B cell (primary cell): ENCODE results near the gene SPRR2A.

Source experiments
- EZH2 ChIP-seq: IDR thresholded peaks from 2 replicates; pipeline ENCODE4 v1.6.1; 2012; ENCODE audit warnings: borderline replicate concordance, low read depth, mild to moderate bottlenecking, moderate library complexity, low read length; ENCODE audit not compliant: insufficient read depth, poor library complexity, severe bottlenecking
- TF ChIP-seq, protein P1 (sequence below): fragments of 200-600 bp; IDR thresholded peaks from one replicate; pipeline ENCODE4 v1.8.0; 2022; ENCODE audit warnings: antibody characterized with exemption, mild to moderate bottlenecking

DNA sequence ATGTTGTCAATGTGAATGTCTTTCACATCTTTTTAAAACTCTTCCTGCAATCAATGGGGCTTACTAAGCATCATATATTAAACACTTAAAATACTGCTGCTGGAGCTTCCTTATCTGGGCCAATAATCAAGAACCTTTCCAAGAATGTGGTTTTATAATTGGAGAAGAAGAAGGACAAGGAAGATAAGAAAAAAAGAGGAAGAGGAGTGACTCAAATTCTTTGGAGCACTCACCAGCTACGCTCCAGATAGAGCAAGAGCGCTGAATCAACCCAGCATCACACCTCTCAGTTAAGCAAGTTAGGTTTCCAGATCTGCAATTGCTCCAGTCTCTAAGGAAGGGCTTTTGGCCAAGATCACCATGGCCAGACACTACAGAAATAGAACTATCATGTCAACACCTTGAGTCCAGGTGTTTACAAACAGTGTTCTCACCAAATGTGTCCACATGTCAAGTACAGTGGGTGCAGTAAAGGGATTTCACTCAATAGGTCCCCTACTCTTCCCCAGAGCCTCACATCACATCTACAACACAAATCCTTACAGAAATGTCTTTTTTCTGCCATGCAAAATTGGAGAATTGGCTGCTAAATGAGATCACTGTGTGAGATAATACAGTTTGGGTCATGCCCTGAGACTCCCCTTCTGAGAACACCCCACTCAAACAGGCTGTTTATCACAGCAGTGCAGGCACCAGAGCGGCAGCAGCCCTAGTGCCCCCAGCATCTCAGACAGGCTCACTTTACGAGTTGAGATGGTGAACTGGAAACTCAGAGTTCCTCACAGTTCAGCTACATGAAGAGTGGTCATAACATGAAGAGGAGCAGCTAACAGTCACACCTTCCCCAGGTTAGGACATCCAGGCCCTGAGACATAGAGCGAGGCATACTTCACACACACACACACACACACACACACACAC is 15.8 kb upstream of the SPRR2A start:
- no peak for TF ChIP-seq EZH2
- TF ChIP-seq, protein P1, sequence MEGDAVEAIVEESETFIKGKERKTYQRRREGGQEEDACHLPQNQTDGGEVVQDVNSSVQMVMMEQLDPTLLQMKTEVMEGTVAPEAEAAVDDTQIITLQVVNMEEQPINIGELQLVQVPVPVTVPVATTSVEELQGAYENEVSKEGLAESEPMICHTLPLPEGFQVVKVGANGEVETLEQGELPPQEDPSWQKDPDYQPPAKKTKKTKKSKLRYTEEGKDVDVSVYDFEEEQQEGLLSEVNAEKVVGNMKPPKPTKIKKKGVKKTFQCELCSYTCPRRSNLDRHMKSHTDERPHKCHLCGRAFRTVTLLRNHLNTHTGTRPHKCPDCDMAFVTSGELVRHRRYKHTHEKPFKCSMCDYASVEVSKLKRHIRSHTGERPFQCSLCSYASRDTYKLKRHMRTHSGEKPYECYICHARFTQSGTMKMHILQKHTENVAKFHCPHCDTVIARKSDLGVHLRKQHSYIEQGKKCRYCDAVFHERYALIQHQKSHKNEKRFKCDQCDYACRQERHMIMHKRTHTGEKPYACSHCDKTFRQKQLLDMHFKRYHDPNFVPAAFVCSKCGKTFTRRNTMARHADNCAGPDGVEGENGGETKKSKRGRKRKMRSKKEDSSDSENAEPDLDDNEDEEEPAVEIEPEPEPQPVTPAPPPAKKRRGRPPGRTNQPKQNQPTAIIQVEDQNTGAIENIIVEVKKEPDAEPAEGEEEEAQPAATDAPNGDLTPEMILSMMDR = no peak
